Measurements from ENCODE around the gene ACBD7.

Gene ACBD7

GRCh38 chr10:15088428-15089261, at the start of gene ACBD7:
TSS of gene ACBD7 (minus strand) at chr10:15088776. CDS start at chr10:15088728, 48 bp downstream.
- DNase-seq, result peak; percentile 83 to 86

GRCh38 chr10:15137636-15138035, 49.1 kb upstream of the ACBD7 start:
- DNase-seq, result no peak

GRCh38 chr10:15137036-15137359, 48.4 kb upstream of the ACBD7 start:
- DNase-seq, result no peak

GRCh38 chr10:15136129-15137035, 47.8 kb upstream of the ACBD7 start:
- no peak for DNase-seq

- DNase-seq, result no peak
Observed at GRCh38 chr10:15131330-15131729, 42.8 kb upstream of the ACBD7 start.

- no peak for DNase-seq
Observed at GRCh38 chr10:15124908-15125307, 36.3 kb upstream of the ACBD7 start.

- DNase-seq, result no peak
Observed at GRCh38 chr10:15124190-15124589, 35.6 kb upstream of the ACBD7 start.

GRCh38 chr10:15123749-15124184, 35.2 kb upstream of the ACBD7 start:
- no peak for DNase-seq

- DNase-seq, result no peak
Observed at GRCh38 chr10:15122477-15123030, 34.0 kb upstream of the ACBD7 start.

- DNase-seq, result no peak
Observed at GRCh38 chr10:15121707-15122106, 33.1 kb upstream of the ACBD7 start.

- DNase-seq, result no peak
Observed at GRCh38 chr10:15120523-15120922, 31.9 kb upstream of the ACBD7 start.

GRCh38 chr10:15118615-15119014, 30.0 kb upstream of the ACBD7 start:
- DNase-seq, result no peak

GRCh38 chr10:15116225-15116624, 27.6 kb upstream of the ACBD7 start:
- no peak for DNase-seq

- no peak for DNase-seq
Observed at GRCh38 chr10:15113766-15114165, 25.2 kb upstream of the ACBD7 start.

- no peak for DNase-seq
Observed at GRCh38 chr10:15112657-15113056, 24.1 kb upstream of the ACBD7 start.

- peak; percentile 75 to 77 for DNase-seq
Observed at GRCh38 chr10:15106352-15107013, 17.9 kb upstream of the ACBD7 start.

- no peak for DNase-seq
Observed at GRCh38 chr10:15103513-15103912, 14.9 kb upstream of the ACBD7 start.

- no peak for DNase-seq
Observed at GRCh38 chr10:15099886-15100285, 11.3 kb upstream of the ACBD7 start.

GRCh38 chr10:15097011-15097812, 8.6 kb upstream of the ACBD7 start, which contains the start of gene RPP38:
TSS of gene RPP38 (plus strand) at chr10:15097355. CDS start at chr10:15103315, 5,960 bp downstream.
- DNase-seq, result peak; percentile 96 to 98

GRCh38 chr10:15096661-15097010, 8.1 kb upstream of the ACBD7 start:
- DNase-seq, result no peak

GRCh38 chr10:15092855-15093408, 4.4 kb upstream of the ACBD7 start:
- DNase-seq, result no peak

- DNase-seq, result no peak
Observed at GRCh38 chr10:15091418-15091817, 2.8 kb upstream of the ACBD7 start.

Data from stimulated activated CD4-positive, alpha-beta T cell treated with anti-CD3 and anti-CD28 coated beads, Interleukin-2, amount 100 ng/mL, for 24 hours (primary cell).